NCI-H146 treated with DMSO at 0.1 percent for 48 hours (cell line): Measurements from ENCODE around the gene PLCD4.

ENCODE experiments used
- DNase-seq: peaks from one replicate; lab custom pipeline; 2025; ENCODE audit not compliant: unreplicated experiment; lab: John Stamatoyannopoulos, UW

PLCD4 gene

GRCh38 chr2:218607436-218608115 is at the start of gene PLCD4:
PLCD4 (plus strand) TSS chr2:218607899; CDS start chr2:218615740, 7,841 bp downstream.
- DNase-seq: no peak

- DNase-seq: no peak
Measured at GRCh38 chr2:218557941-218558340, 49.8 kb upstream of the PLCD4 start.

GRCh38 chr2:218558986-218559385 is 48.7 kb upstream of the PLCD4 start:
- no peak for DNase-seq

- DNase-seq: no peak
Measured at GRCh38 chr2:218564056-218564455, 43.6 kb upstream of the PLCD4 start.

- no peak for DNase-seq
Measured at GRCh38 chr2:218566296-218566695, 41.4 kb upstream of the PLCD4 start.

- peak; percentile 51 for DNase-seq
Measured at GRCh38 chr2:218567797-218568189, 39.9 kb upstream of the PLCD4 start.

- DNase-seq: peak; percentile 93
Measured at GRCh38 chr2:218568190-218569037, 39.3 kb upstream of the PLCD4 start, which contains the start of the genes CNOT9 and USP37. CNOT9 (plus strand) TSS chr2:218568839; CDS start chr2:218568955, 116 bp downstream. USP37 (minus strand) TSS chr2:218568351; CDS start chr2:218558653, 9,698 bp downstream.

- peak; percentile 5 for DNase-seq
Measured at GRCh38 chr2:218569038-218569431, 38.7 kb upstream of the PLCD4 start.

GRCh38 chr2:218569661-218570500 is 37.8 kb upstream of the PLCD4 start:
- DNase-seq: peak; percentile 14

- DNase-seq: no peak
Measured at GRCh38 chr2:218570850-218571249, 36.8 kb upstream of the PLCD4 start.

- no peak for DNase-seq
Measured at GRCh38 chr2:218576854-218577253, 30.8 kb upstream of the PLCD4 start.

- DNase-seq: no peak
Measured at GRCh38 chr2:218577482-218578220, 30.0 kb upstream of the PLCD4 start.

- no peak for DNase-seq
Measured at GRCh38 chr2:218578272-218578877, 29.3 kb upstream of the PLCD4 start.

- no peak for DNase-seq
Measured at GRCh38 chr2:218582076-218582475, 25.6 kb upstream of the PLCD4 start.

GRCh38 chr2:218583983-218584850 is 23.5 kb upstream of the PLCD4 start:
- DNase-seq: no peak

GRCh38 chr2:218585541-218585940 is 22.2 kb upstream of the PLCD4 start:
- DNase-seq: no peak

- DNase-seq: no peak
Measured at GRCh38 chr2:218605432-218605831, 2.3 kb upstream of the PLCD4 start.

GRCh38 chr2:218615868-218616315 is 8.2 kb downstream of the PLCD4 start:
- DNase-seq: no peak
